GM13977 (cell line): Measurements from ENCODE around the gene PPP1R2.
"Not testable (repeated sequence)": the region's sequence is repeated elsewhere in the genome, so short reads cannot be mapped to it uniquely, and the experiment has no call there.

Experiments
- DNase-seq: peaks from one replicate; pipeline ENCODE4 v3.0.0; 2012; ENCODE audit warnings: low spot score
- CTCF ChIP-seq: IDR thresholded peaks from 2 replicates; pipeline ENCODE4 v1.5.1; 2012; ENCODE audit warnings: mild to moderate bottlenecking, control low read depth; ENCODE audit not compliant: insufficient read depth; ENCODE audit errors: extremely low read depth, missing control alignments
- in situ Hi-C: fragments of 300-500 bp; cut with MboI; formaldehyde crosslinking; loops from one replicate; pipeline ENCODE4 v1.12.0; 2022; ENCODE audit warnings: low sequenced_read_pairs, low pct_unique_long_range_greater_than_20kb, mixed read lengths, inconsistent platforms; ENCODE audit not compliant: unreplicated experiment

Gene PPP1R2

GRCh38 chr3:195542698-195543499 lies at the start of gene PPP1R2:
TSS of gene PPP1R2 (minus strand) at chr3:195543325. CDS start at chr3:195543025, 300 bp downstream.
- in situ Hi-C loops = loop anchor here (25.0 kb wide), 2 partner anchors 406 to 856 kb away; partner anchors contain the start of gene FAM43A
- DNase-seq = peak; percentile 95

GRCh38 chr3:195591852-195592251 lies 48.7 kb upstream of the PPP1R2 start:
- DNase-seq = no peak
- TF ChIP-seq CTCF = no peak
- in situ Hi-C loops = no loop called here

More at GRCh38 chr3:195542698-195543499, at the start of gene PPP1R2:
- no peak for TF ChIP-seq CTCF

GRCh38 chr3:195591220-195591619 lies 48.1 kb upstream of the PPP1R2 start:
- DNase-seq = no peak
- in situ Hi-C loops = no loop called here
- no peak for TF ChIP-seq CTCF

GRCh38 chr3:195590381-195590780 lies 47.3 kb upstream of the PPP1R2 start:
- DNase-seq, in situ Hi-C loops: not testable (repeated sequence)

- in situ Hi-C loops, DNase-seq: not testable (repeated sequence)
Observed at GRCh38 chr3:195589796-195590195, 46.7 kb upstream of the PPP1R2 start.

- no peak for TF ChIP-seq CTCF
- in situ Hi-C loops = no loop called here
- DNase-seq = no peak
Observed at GRCh38 chr3:195587824-195588223, 44.7 kb upstream of the PPP1R2 start.

GRCh38 chr3:195587406-195587805 lies 44.3 kb upstream of the PPP1R2 start:
- in situ Hi-C loops = no loop called here

More at GRCh38 chr3:195587406-195587805, 44.3 kb upstream of the PPP1R2 start:
- no peak for DNase-seq
- no peak for TF ChIP-seq CTCF
